Activated T-cell treated with anti-CD3 and anti-CD28 coated beads for 1 hour (primary cell): ENCODE measurements around the gene RANBP17.
"Not testable (repeated sequence)": the region's sequence is repeated elsewhere in the genome, so short reads cannot be mapped to it uniquely, and the experiment has no call there.

Experiments
- DNase-seq: peaks from one replicate; pipeline ENCODE4 v3.0.0-alpha.2; 2020; ENCODE audit warnings: low read depth

The RANBP17 gene

GRCh38 chr5:170861917-170862766, at the start of gene RANBP17:
TSS of gene RANBP17 (plus strand) at chr5:170862018.
- no peak for DNase-seq

DNA sequence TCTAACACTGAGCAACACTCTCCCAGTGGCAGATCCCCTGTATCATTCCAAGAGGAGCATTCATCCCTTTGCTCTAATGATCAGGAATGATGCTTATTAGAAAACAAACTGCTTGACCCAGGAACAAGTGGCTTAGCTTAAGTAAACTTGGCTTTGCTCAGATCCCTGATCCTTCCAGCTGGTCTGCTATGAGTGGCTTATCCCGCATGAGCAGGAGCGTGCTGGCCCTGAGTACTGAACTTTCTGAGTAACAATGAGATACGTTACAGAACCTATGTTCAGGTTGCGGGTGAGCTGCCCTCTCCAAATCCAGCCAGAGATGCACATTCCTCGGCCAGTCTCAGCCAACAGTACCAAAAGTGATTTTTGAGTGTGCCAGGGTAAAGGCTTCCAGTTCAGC, 48.6 kb upstream of the RANBP17 start:
- DNase-seq: no peak

DNA sequence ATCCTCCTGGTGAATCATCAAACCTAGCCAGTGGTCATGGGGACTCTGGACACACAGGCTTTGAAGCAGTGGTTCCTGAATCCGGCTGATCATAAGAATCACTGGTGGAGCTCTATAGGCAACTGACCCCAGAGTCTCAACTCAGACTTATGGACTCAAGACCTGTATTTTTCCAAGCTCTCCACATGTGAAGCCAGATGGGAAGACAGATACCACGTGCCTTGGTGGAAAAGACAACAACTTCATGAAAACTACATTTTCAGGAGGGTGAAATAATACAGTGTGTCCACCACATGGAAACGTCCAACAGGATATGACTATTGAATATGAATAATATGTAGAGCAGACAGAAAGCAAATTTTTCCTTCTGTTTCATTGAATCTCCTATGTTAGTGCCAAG, 44.6 kb upstream of the RANBP17 start:
- no peak for DNase-seq

DNA sequence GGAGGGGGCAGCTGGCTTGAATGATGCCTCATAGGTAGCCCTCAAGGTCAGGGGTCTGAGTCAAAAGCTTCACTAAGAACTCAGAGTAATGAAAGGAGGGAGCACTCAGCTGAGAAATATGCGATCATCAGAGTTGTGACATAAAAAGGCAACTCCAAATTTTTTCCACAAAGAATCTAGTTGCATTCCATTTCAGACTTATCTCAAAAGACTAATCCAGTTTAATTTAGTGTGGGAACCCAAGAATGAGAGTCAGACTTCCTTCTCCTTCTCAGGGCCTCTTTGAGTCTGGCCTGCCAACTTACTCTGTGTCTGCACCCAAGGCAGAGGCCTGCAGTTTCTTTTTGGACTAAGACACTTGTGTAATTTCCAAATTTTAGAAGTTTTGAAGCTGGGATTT, 43.6 kb upstream of the RANBP17 start:
- no peak for DNase-seq

DNA sequence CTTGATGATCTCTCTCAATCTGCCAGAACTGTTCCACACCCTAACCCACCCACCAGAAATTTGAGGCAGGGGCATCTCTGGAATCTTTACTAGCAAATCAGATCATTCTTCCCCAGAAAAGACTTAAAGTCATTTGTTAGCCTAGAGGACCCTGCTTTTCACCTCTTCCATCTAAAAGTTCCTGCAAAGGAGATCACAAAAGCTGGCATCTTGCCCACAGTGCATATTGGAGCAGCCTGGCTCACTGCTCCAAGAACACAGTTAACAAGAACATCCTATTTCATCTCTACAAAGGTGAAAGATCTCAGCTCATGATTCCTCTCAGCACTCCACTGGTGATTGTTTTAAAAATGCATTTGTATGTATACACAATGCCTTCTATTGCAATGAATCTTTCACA, 42.0 kb upstream of the RANBP17 start:
- no peak for DNase-seq

GRCh38 chr5:170821257-170821800, 40.5 kb upstream of the RANBP17 start:
- DNase-seq: no peak

DNA sequence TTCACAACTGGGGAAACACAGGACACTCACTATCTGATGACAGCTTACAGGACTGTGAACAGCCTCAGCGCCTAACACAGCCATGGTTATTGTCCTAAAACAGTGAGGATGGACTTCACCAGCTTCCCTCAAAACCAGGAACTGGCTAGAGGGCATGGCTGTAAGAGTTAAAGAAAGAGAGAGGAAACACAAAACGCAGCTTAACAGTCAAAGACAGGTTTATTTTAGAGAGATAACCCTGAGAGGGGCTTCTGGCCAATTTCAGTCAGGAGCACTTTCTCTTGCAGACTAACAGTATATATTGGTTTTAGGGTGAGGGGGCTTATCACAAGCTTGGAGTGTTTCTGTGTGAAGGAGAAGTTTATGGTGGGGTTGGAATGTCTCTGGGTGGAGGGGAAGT, 35.7 kb upstream of the RANBP17 start:
- DNase-seq: no peak

GRCh38 chr5:170832241-170832640, 29.6 kb upstream of the RANBP17 start:
- DNase-seq: no peak

DNA sequence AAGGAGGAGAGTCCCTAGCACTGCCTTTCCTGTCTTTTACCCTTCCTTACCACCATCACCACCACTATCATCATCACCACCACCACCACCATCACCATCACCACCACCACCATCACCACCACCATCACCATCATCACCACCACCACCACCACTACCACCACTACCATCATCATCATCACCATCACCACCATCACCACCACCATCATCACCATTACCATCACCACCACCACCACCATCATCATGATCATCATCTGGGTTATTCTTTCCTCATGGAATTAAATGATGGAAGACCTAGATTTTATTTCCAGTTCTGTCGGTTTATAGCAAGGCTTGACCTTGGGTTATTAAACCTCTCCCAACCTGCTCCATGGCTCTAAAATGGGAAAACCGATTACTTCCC, 27.8 kb upstream of the RANBP17 start:
- not testable (repeated sequence) for DNase-seq

GRCh38 chr5:170836226-170836625, 25.6 kb upstream of the RANBP17 start:
- no peak for DNase-seq

- no peak for DNase-seq
These were observed 17.9 kb upstream of the RANBP17 start for GRCh38 chr5:170843870-170844269.

DNA sequence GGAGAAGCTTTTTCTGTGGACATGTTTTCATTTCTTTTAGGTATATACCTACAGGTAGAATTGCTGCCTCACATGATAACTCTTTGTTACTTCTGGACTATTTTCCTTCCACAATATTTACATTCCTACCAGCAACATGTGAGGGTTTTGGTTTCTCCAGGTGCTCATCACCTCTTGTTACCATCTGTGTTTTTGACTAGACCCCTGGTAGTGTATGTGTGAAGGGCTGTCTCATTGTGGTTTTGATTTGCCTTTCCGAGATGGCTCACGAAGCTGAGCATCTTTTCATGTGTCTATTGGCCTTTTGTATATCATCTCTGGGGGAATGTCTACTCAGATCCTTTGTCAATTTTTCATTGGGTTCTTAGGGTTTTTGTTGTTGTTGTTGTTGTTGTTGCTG, 17.2 kb upstream of the RANBP17 start:
- DNase-seq: no peak

DNA sequence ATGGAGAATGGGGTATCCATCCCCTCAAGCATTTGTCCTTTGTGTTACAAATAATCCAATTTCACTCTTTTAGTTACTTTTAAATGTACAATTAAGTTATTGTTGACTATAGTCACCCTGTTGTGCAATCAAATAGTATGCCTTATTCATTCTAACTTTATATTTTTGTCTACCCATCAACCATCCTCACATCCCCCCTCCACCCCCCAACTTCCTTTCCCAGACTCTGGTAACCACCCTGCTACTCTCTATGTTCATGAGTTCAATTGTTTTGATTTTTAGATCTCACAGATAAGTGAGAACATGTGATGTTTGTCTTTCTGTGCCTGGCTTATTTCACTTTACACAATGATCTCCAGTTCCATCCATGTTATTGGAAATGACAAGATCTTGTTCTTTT, 15.4 kb upstream of the RANBP17 start:
- no peak for DNase-seq

- no peak for DNase-seq
These were observed 15.0 kb upstream of the RANBP17 start for GRCh38 chr5:170846846-170847245.

GRCh38 chr5:170848033-170848432, 13.8 kb upstream of the RANBP17 start:
- no peak for DNase-seq

- no peak for DNase-seq
These were observed 12.4 kb upstream of the RANBP17 start for GRCh38 chr5:170849374-170849773.

- no peak for DNase-seq
These were observed 7.3 kb upstream of the RANBP17 start for GRCh38 chr5:170854566-170854965.

DNA sequence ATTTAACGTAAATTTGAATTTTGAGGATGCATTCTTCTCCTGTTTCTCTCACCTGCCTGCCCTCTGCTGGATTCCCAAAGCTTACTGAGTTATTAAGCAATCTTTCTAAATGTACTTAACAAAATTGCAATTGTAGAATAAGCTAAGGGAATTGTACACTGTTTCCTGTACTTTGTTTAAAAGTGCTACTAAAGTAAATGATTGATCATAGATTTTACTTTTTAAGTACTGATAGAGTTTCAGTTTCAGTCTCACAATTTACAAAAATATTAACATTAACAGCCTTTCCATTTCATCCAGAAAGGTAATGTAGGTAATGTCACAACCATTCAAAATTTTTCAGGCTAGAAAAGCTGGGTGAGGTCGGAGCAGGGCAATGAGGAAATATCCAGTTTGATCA, 4.8 kb upstream of the RANBP17 start:
- DNase-seq: no peak

DNA sequence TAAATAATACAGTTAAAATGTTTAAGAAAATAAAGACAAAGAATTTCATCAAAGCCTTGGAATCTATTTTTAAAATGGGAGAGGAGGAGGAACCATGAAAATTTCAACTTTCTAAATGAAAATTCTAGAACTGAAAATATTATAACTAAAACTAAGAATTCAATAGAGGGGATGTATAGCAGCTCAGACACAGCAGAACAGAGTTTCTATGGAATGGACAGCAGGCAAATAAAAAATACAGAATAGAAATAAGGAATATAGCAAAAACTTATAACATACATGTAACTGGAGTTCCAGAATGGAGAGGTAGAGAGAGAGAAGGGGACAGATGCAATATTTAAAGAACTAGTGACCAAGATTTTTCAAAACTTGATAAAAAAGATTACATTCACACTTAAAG, 1.4 kb upstream of the RANBP17 start:
- no peak for DNase-seq

GRCh38 chr5:170860818-170861666, 776 bp upstream of the RANBP17 start:
- no peak for DNase-seq

DNA sequence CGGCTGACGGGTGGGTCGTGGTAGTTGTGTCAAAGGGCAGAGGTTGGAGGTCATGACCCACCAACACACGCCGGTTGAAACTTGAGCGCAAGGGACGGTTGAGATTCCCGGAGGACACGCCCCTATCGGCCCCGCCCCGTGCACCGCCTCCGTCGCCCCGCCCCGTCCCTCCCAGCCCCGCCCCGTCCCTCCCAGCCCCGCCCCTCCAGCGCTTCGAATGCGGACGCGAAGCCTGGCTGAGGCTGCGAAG, 226 bp upstream of the RANBP17 start:
- no peak for DNase-seq

GRCh38 chr5:170863646-170864045, 1.8 kb downstream of the RANBP17 start:
- no peak for DNase-seq

DNA sequence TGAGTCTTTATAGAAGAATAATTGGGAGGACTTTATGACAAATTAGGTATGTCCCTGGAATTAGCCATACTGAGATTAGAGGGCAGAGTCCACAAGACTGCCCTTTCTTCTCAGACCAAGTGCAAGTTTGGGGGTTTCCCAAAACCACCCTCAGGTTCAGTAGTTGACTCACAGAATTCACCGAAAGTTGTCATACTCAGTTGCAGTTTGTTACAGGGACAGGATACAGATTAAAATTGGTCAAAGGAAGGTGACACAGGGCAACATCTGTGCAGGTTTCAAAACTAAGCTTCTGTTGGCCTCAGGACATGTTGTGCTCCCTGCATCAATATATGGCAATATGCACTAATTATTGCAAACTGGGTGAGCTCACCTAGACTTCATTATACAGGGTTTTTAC, 3.8 kb downstream of the RANBP17 start:
- no peak for DNase-seq
